ENCODE measurements around the gene C10orf143. TPM values are rescaled to one million over a fixed set of nuclear protein-coding genes. Genes with fewer than 3 reads are reported as not detected.
"Not testable (repeated sequence)": the region's sequence is repeated elsewhere in the genome, so short reads cannot be mapped to it uniquely, and the experiment has no call there.

Gene C10orf143
- total RNA-seq, 4 donors from 2014 or later: 0.55 to 2.5 (median 1.3) TPM

- no peak for ATAC-seq
- no peaks in the 10 kb centered on the region for H3K36me3 ChIP-seq
- in situ Hi-C loops (cut with MboI; ENCODE audit: low sequenced_read_pairs in 4 of 4) (loop anchor here in 1 of 4 donors (25.0 kb wide), 1 partner anchor 1072 kb away; no protein-coding TSS in a partner anchor), intact Hi-C loops (cut with DNase I; ENCODE audit: low total_unique reads) (loop anchor here (10.0 kb wide), 1 partner anchor 224 kb away; no protein-coding TSS in a partner anchor)
- DNase-seq: no peak
- peak overlapping the region in 3 of 4 donors; percentile 80 to 90 (median 89) for H3K4me3 ChIP-seq
- TF ChIP-seq CTCF (IDR thresholded peaks at IDR 0.05 in 4 of 5, conservative IDR thresholded peaks at IDR 0.05 in 1 of 5) (no peak), POLR2A (IDR thresholded peaks at IDR 0.05) (no peak)
- peaks cover 16 to 26% of the 10 kb centered on the region in 2 donors for H3K4me1 ChIP-seq
- no peaks in the 10 kb centered on the region for H3K9me3 ChIP-seq
- H3K27me3 ChIP-seq: no peaks in the 10 kb centered on the region
- H3K27ac ChIP-seq: peak overlapping the region in 3 of 4 donors; percentile 92 to 99 (median 97)
Observed at GRCh38 chr10:130108934-130109604, 1.6 kb downstream of the C10orf143 start.

- not testable (repeated sequence) for ATAC-seq
- intact Hi-C loops (cut with DNase I; ENCODE audit: low total_unique reads): loop anchor here (10.0 kb wide), 1 partner anchor 223 kb away; no protein-coding TSS in a partner anchor
- peaks cover 16 to 26% of the 10 kb centered on the region in 2 donors for H3K4me1 ChIP-seq
Observed at GRCh38 chr10:130108146-130108545, 2.5 kb downstream of the C10orf143 start.

DNA sequence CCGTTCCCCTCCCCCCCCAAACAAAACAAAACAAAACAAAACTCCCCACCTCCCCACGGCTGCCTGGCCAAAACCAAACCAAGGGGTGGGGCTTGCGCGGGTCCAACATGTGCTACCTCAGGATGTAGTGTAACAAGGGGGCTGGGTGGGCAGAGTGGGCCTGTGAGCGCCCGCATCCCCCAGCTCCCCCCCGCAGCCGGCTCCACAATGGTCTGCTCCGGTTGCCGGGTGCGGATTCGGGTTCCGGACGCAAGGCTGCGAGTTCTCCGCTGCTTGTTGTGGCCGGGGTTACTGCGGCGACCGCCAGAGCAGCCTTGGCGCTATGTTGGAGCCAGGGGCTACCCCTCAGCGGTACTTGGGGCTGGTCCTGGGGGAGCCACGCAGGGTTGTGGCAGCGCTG is 4.9 kb downstream of the C10orf143 start:
- intact Hi-C loops (cut with DNase I; ENCODE audit: low total_unique reads): loop anchor here (10.0 kb wide), 1 partner anchor 221 kb away; no protein-coding TSS in a partner anchor
- no peak overlapping the region for H3K27ac ChIP-seq
- TF ChIP-seq CTCF (IDR thresholded peaks at IDR 0.05 in 4 of 5, conservative IDR thresholded peaks at IDR 0.05 in 1 of 5) (no peak), POLR2A (IDR thresholded peaks at IDR 0.05) (no peak)
- no peak for ATAC-seq
- DNase-seq: no peak
- peaks cover 8 to 12% of the 10 kb centered on the region in 2 donors for H3K4me1 ChIP-seq
- H3K9me3 ChIP-seq: no peaks in the 10 kb centered on the region
- H3K36me3 ChIP-seq: no peaks in the 10 kb centered on the region
- no peaks in the 10 kb centered on the region for H3K27me3 ChIP-seq
- in situ Hi-C loops (cut with MboI; ENCODE audit: low sequenced_read_pairs in 4 of 4): loop anchor here in 1 of 4 donors (25.0 kb wide), 1 partner anchor 1068 kb away; no protein-coding TSS in a partner anchor
- H3K4me3 ChIP-seq: no peak overlapping the region

More at GRCh38 chr10:130108146-130108545, 2.5 kb downstream of the C10orf143 start:
- not testable (repeated sequence) for H3K36me3 ChIP-seq, H3K27me3 ChIP-seq, H3K9me3 ChIP-seq, DNase-seq, H3K27ac ChIP-seq, H3K4me3 ChIP-seq
- in situ Hi-C loops (cut with MboI; ENCODE audit: low sequenced_read_pairs in 4 of 4): loop anchor here in 1 of 4 donors (25.0 kb wide), 1 partner anchor 1071 kb away; no protein-coding TSS in a partner anchor

- no peaks in the 10 kb centered on the region for H3K4me1 ChIP-seq
- H3K9me3 ChIP-seq: no peaks in the 10 kb centered on the region
- no peak overlapping the region for H3K27ac ChIP-seq
- DNase-seq (no peak), ATAC-seq (no peak)
- TF ChIP-seq CTCF (IDR thresholded peaks at IDR 0.05 in 4 of 5, conservative IDR thresholded peaks at IDR 0.05 in 1 of 5): no peak
- TF ChIP-seq POLR2A (IDR thresholded peaks at IDR 0.05): no peak
- no peaks in the 10 kb centered on the region for H3K36me3 ChIP-seq
- in situ Hi-C loops (cut with MboI; ENCODE audit: low sequenced_read_pairs in 4 of 4) (no loop called here), intact Hi-C loops (cut with DNase I; ENCODE audit: low total_unique reads) (no loop called here)
- no peak overlapping the region for H3K4me3 ChIP-seq
- no peaks in the 10 kb centered on the region for H3K27me3 ChIP-seq
Observed at GRCh38 chr10:130099344-130099743, 11.3 kb downstream of the C10orf143 start.

- H3K4me1 ChIP-seq; H3K36me3 ChIP-seq; in situ Hi-C loops (cut with MboI; ENCODE audit: low sequenced_read_pairs in 4 of 4); H3K4me3 ChIP-seq; H3K27me3 ChIP-seq; H3K9me3 ChIP-seq; H3K27ac ChIP-seq; intact Hi-C loops (cut with DNase I; ENCODE audit: low total_unique reads); ATAC-seq; DNase-seq: not testable (repeated sequence)
Observed at GRCh38 chr10:130090565-130090964, 20.1 kb downstream of the C10orf143 start.
